Glutamatergic neuron (in vitro differentiated cells): ENCODE results near the gene SZRD1. TPM values are rescaled to one million over a fixed set of nuclear protein-coding genes. Genes with fewer than 3 reads are reported as not detected.

Experiments used
- DNase-seq: peaks from one replicate; pipeline ENCODE4 v3.0.0; 2022
- H3K27ac Mint-ChIP-seq: one replicate; pipeline ENCODE4 v1.8.0; 2020; ENCODE audit warnings: mild to moderate bottlenecking, mixed read lengths, inconsistent platforms; ENCODE audit not compliant: unreplicated experiment
- H3K27me3 Mint-ChIP-seq: one replicate; pipeline ENCODE4 v1.8.0; 2020; ENCODE audit warnings: mild to moderate bottlenecking, moderate library complexity, mixed read lengths, inconsistent platforms; ENCODE audit not compliant: unreplicated experiment
- H3K36me3 Mint-ChIP-seq: one replicate; pipeline ENCODE4 v1.8.0; 2020; ENCODE audit warnings: mild to moderate bottlenecking, mixed read lengths, inconsistent platforms; ENCODE audit not compliant: unreplicated experiment
- H3K4me1 Mint-ChIP-seq: one replicate; pipeline ENCODE4 v1.8.0; 2020; ENCODE audit warnings: mild to moderate bottlenecking, low read depth, mixed read lengths, inconsistent platforms; ENCODE audit not compliant: unreplicated experiment
- H3K4me3 Mint-ChIP-seq: one replicate; pipeline ENCODE4 v1.8.0; 2020; ENCODE audit warnings: mild to moderate bottlenecking, mixed read lengths, inconsistent platforms; ENCODE audit not compliant: unreplicated experiment
- H3K9me3 Mint-ChIP-seq: one replicate; pipeline ENCODE4 v1.8.0; 2020; ENCODE audit warnings: mild to moderate bottlenecking, moderate library complexity, mixed read lengths, inconsistent platforms; ENCODE audit not compliant: unreplicated experiment
- long read RNA-seq: library from polyadenylated mRNA; unstranded; transcript quantifications from one replicate; pipeline ENCODE4 v2.0.0, GENCODE V29; 2020; ENCODE audit not compliant: unreplicated experiment
- total RNA-seq: library from RNA; stranded (reverse); fragmentation: NEBNext Ultra II Directional; extraction: Animal tissue kit (Norgen Biotek cat#: 25700); gene quantifications from one replicate; pipeline ENCODE4 v1.2.1, GENCODE V29; 2021; ENCODE audit not compliant: unreplicated experiment
- TF ChIP-seq, protein P1 (sequence below): fragments of 200-600 bp; sonication (generic); IDR thresholded peaks from one replicate; pipeline ENCODE4 v1.5.0; 2021; ENCODE audit not compliant: partially characterized antibody, unreplicated experiment

The SZRD1 gene, protein sequence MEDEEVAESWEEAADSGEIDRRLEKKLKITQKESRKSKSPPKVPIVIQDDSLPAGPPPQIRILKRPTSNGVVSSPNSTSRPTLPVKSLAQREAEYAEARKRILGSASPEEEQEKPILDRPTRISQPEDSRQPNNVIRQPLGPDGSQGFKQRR
- 64.5 TPM for total RNA-seq
- long read RNA-seq, transcript SZRD1-202 (3 exons, 3,447 nt) = major isoform, 6 of 18 reads
- long read RNA-seq, transcript SZRD1-201 (4 exons, 3,636 nt) = minor isoform, 5 of 18 reads
- long read RNA-seq, partial matches to known transcripts = 2 of 18 reads
- long read RNA-seq, other reads (novel, unspliced or antisense) = 3 of 18 reads

GRCh38 chr1:16366722-16367257, at the start of gene SZRD1:
Gene SZRD1, plus strand, starts transcription at chr1:16367242. Its CDS starts 16 bp downstream, at chr1:16367258.
- peaks cover 8% of the 10 kb centered on the region for H3K4me1 Mint-ChIP-seq
- TF ChIP-seq, protein P1, sequence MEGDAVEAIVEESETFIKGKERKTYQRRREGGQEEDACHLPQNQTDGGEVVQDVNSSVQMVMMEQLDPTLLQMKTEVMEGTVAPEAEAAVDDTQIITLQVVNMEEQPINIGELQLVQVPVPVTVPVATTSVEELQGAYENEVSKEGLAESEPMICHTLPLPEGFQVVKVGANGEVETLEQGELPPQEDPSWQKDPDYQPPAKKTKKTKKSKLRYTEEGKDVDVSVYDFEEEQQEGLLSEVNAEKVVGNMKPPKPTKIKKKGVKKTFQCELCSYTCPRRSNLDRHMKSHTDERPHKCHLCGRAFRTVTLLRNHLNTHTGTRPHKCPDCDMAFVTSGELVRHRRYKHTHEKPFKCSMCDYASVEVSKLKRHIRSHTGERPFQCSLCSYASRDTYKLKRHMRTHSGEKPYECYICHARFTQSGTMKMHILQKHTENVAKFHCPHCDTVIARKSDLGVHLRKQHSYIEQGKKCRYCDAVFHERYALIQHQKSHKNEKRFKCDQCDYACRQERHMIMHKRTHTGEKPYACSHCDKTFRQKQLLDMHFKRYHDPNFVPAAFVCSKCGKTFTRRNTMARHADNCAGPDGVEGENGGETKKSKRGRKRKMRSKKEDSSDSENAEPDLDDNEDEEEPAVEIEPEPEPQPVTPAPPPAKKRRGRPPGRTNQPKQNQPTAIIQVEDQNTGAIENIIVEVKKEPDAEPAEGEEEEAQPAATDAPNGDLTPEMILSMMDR = no peak

GRCh38 chr1:16318555-16318954, 48.5 kb upstream of the SZRD1 start:
- peaks cover 2% of the 10 kb centered on the region for H3K4me1 Mint-ChIP-seq
- no peak overlapping the region for H3K4me3 Mint-ChIP-seq
- TF ChIP-seq, protein P1 = no peak
- peaks cover 2% of the 10 kb centered on the region for H3K27me3 Mint-ChIP-seq
- no peaks in the 10 kb centered on the region for H3K9me3 Mint-ChIP-seq
- no peak for DNase-seq
- no peaks in the 10 kb centered on the region for H3K36me3 Mint-ChIP-seq
- no peak overlapping the region for H3K27ac Mint-ChIP-seq

More at GRCh38 chr1:16366722-16367257, at the start of gene SZRD1:
- Mint-ChIP-seq H3K4me3 (peak within 1 kb of the TSS; percentile 92), H3K27ac (peak within 1 kb of the TSS; percentile 86), H3K27me3 (no peaks in the 10 kb centered on the region), H3K36me3 (no peaks in the 10 kb centered on the region), H3K9me3 (no peaks in the 10 kb centered on the region)
- DNase-seq = peak; percentile 93

DNA sequence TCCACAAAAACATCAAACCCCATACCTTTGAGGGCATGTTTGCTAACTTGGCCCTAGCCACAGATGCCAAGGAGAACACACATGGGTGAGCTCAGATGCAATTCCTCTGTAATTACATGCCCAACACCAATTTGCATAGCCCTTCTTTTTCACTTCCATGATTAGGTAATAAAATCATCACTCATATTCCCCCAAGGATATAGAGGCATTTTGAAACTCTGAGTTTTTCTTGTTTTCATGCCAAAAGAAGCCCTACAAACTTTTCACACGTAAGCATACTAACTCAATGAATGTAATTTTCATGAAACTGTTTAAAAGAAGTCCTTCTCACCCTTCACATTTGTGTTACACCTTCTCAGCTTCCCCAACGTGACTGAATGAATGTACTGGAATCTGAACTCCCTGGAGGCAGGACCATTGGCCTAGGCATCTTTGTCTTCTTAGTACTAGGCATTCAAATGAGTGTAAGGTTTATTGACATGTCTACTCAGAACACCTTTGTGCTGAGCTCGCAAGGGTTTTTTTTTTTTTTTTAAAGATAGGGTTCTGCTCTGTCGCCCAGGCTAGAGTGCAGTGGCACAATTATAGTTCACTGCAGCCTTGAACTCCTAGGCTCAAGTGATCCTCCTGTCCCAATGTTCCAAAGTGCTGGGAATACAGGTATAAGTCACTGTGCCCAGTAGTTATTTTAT, 45.7 kb upstream of the SZRD1 start:
- H3K9me3 Mint-ChIP-seq = no peaks in the 10 kb centered on the region
- TF ChIP-seq, protein P1 = no peak
- no peaks in the 10 kb centered on the region for H3K36me3 Mint-ChIP-seq
- H3K4me1 Mint-ChIP-seq = peaks cover 4% of the 10 kb centered on the region
- peaks cover 2% of the 10 kb centered on the region for H3K27me3 Mint-ChIP-seq
- no peak for DNase-seq
- no peak overlapping the region for H3K4me3 Mint-ChIP-seq
- H3K27ac Mint-ChIP-seq = no peak overlapping the region

DNA sequence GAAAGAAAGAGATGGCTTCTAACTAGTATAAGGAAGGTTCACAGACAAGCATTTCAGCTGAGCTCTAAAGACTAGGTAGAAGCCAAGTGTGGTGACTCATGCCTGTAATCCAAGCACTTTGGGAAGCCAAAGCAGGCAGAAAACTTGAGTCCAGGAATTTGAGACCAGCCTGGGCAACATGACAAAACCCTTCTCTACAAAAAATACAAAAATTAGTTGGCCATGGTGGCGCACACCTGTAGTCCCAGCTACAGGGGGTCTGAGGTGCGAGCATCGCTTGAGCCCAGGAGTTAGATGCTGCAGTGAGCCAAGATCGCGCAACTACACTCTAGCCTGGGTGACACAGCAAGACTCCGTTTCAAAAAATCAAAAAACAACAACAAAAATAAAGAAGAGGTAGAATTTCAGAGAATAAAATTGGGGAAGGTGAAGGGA, 42.6 kb upstream of the SZRD1 start:
- Mint-ChIP-seq H3K4me1 (peaks cover 2% of the 10 kb centered on the region), H3K9me3 (no peaks in the 10 kb centered on the region), H3K4me3 (no peak overlapping the region), H3K27ac (no peak overlapping the region), H3K27me3 (no peaks in the 10 kb centered on the region), H3K36me3 (no peaks in the 10 kb centered on the region)
- TF ChIP-seq, protein P1 = no peak
- no peak for DNase-seq
